ENCODE measurements around the gene SYNE1. TPM values are rescaled to one million over a fixed set of nuclear protein-coding genes. Genes with fewer than 3 reads are reported as not detected.
A peak's percentile ranks its signal among the peaks of the same experiment; 100 is the strongest.

SYNE1 gene
- total RNA-seq, 1 donor from 2014 or later = 580 TPM

DNA sequence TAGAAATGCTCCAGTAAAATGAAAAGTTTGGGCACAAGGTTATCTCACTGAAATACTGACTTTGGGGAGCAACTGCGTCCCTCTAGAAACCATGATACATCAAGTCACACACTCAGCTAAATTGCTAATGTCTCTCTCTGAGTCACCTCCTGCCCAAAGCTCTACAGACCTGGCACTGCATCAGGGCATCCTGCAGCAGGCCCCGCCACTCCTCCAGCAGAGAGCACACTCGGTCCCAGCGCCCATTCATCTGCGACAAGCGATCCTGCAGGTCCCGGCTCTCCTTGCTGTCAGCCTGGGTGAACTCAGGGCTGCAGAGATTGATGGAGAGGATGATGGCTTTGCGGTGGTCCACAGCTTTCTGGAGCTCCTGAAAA lies 500.7 kb downstream of the SYNE1 start:
- no peak for DNase-seq

GRCh38 chr6:152135755-152136448 lies 501.3 kb downstream of the SYNE1 start:
- DNase-seq = no peak

GRCh38 chr6:152130441-152130840 lies 506.7 kb downstream of the SYNE1 start:
- DNase-seq = no peak

GRCh38 chr6:152129691-152130151 lies 507.4 kb downstream of the SYNE1 start:
- peak; percentile 41 for DNase-seq

GRCh38 chr6:152127432-152128165 lies 509.6 kb downstream of the SYNE1 start:
- DNase-seq = no peak

DNA sequence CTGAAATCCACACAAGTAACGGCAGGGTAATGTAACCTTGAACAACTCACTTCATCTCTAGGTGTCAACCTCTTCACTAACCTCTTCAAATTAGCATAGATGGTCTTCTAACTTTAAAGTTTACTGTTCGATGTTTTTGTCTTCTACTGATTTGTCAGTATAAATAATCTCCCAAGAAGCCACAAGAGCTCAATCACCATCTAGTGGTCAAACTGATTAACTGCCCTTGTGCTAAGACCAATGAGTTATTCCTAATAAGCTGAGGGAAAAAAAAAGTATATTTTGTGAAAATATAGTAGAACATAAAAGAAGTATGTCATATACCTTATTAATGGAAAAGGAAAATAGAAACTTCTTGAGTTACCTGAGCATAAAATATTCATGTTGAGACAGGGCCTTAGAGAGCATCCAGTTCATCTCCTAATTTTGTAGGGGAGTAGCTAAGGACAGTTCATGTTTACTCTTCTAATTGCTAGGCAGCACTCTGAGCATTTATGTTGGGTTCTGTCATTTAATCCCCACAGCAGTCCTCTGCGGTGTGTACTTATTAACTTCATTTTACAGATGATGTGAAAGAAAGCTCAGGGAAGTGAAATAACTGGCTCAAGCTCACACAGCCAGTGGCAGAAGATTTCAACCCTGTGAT lies 512.6 kb downstream of the SYNE1 start:
- peak; percentile 64 for DNase-seq

DNA sequence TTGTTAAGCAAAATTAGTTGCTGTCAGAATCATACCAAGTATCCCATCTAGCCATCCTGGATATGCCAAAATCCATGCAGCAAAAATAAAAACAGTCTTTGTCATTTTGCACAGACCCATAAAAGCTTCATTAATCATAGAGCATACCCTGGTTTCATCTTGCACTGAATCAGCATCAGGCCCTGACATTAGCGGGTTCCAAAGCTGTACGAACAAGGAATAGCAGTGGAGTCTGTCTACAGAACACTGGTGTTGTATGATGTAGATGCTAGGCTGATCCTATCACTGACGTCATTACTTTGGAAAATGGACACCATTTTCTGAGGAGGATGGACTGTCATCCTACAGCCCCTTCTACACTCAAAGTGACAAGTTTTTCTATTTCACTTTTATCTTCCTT lies 514.1 kb downstream of the SYNE1 start:
- DNase-seq = no peak

- no peak for DNase-seq
Observed at GRCh38 chr6:152122434-152122833, 514.7 kb downstream of the SYNE1 start.

DNA sequence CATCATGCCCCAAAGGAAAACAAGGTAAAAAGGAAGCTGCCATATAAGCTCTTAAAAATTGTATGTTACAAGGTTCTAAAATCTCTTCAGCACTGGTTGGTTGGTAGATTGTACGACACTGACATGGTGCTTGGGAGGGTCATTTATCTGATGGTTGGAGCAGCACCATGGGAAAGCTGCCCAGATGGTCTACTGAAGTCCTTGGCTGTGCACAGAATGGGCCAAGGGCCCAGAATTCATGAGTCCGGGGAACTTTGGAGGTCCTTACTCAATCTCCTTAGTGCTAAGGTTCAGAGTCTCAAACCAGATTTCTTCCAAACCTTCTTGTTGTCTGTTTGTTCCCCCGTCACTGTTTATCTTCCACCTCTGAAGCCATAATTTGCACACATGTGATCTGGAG lies 515.3 kb downstream of the SYNE1 start:
- no peak for DNase-seq

- no peak for DNase-seq
Observed at GRCh38 chr6:152119831-152120230, 517.3 kb downstream of the SYNE1 start.

DNA sequence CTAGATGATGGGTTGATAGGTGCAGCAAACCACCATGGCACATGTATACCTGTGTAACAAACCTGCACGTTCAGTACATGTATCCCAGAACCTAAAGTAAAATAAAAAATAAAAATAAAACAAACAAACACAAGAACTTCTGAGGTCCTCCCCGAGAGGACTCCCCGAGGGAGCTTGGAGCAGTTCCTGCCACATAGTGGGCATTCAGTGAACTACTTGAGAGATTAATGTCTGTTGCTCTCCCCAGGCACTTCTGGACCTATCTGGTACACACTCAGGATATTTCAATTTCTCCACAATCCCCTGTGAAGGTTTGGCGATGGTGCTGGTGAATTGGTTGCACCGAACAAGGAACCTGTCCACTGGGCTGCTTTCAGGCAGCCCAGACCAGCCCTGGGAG lies 518.5 kb downstream of the SYNE1 start:
- no peak for DNase-seq

DNA sequence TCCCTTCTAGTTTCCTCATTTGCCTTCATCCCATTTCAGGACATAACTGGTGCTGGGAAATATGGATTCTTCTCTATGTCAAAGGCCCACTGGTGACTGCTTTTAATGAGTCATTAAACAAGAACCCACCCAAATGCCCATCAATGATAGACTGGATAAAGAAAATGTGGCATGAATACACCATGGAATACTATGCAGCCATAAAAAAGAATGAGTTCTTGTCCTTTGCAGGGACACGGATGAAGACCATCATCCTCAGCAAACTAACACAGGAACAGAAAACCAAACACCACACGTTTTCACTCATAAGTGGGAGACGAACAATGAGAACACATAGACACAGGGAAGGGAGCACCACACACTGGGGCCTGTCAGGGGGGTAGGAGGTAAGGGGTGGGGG lies 518.9 kb downstream of the SYNE1 start:
- no peak for DNase-seq

DNA sequence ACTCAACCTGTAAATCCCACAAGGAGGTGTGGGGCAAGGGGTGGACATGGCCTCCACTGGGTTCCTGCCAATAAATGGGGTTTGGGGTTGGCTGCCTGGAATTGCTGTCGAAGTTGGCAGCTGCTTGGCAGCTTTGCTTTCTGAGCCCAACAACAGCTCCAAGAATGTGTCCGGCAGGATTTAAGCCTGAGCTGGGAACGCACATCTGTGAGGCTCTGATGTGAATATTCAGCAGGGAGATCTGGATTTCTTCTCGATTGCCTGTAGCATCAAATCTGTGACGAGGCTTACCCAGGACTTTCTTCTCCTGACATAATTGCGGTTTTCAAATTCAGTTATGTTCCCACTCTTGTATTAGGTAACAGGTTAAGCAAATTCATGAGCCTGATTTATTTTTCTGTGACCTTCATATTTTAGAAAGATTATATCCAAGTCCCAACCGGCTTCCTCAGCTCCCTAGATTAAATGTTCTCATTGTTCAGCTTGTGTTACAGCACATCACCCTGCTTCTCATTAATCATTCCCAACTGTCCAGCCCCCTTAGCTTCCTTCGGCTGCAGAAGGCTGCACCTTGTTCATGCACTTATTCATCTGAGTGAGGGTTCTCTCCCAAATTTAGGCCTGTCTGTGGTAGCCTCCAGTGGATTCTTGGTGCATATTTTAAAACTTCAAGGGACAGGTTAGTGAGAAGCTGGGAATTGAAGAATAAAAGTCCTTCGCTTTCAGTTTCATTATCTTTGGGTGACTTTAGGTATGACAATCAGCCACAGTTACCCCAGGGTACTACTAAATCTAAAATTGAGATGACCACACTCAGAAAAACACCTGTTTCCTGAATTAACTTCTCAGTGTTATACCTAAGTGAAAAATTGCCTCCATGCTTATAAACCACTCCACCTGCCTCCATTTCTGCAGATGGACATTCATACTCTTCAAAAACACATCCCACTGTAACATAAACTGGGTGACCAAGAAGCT lies 519.7 kb downstream of the SYNE1 start:
- peak; percentile 88 for DNase-seq

DNA sequence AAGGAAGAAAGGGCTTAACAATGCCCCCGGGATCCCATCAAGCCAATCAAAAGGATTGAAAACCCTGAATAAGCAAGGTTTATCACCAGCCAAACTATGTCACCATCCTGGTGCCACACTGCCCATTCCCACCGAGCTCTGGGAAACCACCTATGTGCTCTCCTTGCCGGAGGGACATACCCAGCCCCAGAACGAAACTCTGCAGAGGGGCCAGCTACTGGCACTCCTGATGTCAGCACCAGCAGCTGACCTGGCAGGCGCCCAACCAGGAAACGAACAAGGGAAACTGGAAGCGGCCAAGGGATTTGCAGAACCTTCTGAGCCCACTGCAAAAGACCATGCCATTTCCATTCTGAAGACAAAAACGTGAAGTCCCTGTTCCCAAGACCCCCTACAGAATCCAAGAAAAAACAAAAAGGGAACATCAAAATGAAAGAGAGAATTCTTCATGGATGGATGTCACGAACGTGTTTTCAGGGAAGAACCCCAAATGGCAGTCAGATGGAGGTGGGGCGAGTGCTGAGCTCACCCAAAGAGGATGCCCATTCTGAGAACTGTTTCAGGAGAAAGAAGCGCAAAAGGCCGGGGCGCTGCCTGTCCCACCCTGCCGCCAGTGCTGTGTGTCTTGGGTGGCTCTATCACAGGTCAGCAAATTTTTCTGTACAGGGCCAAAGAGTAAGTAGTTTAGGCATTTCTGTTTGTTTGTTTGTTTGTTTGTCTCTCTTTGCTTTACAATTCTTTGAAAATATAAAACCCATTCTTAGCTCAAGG lies 524.5 kb downstream of the SYNE1 start:
- DNase-seq = peak; percentile 83

- DNase-seq = no peak
Observed at GRCh38 chr6:152110886-152111820, 526.0 kb downstream of the SYNE1 start.

DNA sequence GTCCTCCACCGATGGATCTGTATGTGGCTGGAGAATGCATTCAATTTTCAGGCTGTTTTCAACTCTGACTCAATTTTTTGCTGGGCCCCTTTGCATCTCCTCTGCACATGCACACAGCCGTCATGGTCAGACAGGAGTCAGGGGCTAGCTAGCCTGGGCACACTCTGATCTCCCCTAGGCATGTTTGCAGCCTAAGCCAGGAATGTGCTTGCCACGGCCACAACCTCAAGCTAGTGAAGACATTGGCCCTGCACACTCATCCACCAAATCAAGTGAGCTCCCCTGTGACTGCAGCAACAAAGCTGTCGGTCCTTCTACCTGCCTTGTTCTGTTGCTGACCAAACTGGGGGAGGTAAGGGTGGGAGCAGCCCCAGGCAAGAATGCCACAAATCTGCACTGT lies 529.2 kb downstream of the SYNE1 start:
- no peak for DNase-seq

DNA sequence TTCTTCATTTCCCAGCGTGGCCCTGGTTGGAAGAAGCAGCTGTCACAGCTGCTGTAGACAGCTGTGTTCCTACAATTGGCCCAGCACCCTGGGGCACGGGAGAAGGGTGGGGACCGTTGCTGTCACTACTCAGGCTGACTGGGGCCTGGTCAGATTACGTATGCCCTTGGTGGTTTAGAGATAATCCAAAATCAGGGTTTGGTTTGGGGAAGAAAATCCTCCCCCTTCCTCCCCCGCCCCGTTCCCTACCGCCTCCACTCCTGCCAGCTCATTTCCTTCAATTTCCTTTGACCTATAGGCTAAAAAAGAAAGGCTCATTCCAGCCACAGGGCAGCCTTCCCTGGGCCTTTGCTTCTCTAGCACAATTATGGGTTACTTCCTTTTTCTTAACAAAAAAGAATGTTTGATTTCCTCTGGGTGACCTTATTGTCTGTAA lies 537.0 kb downstream of the SYNE1 start:
- peak; percentile 88 for DNase-seq

- peak; percentile 60 for DNase-seq
Observed at GRCh38 chr6:152099446-152100182, 537.5 kb downstream of the SYNE1 start.

- DNase-seq = no peak
Observed at GRCh38 chr6:152098683-152099082, 538.5 kb downstream of the SYNE1 start.
